Upper lobe of right lung (tissue), 1 donor: ENCODE data around the gene MYH10. TPM values are rescaled to one million over a fixed set of nuclear protein-coding genes. Genes with fewer than 3 reads are reported as not detected.

Experiments
- ATAC-seq: fragments of 200-7000 bp; cut with Tn5 transposase; one replicate; pipeline ENCODE4 v1.9.1; 2020; ENCODE audit warnings: mild to moderate bottlenecking, moderate library complexity
- DNase-seq: peaks from one replicate; pipeline ENCODE4 v3.0.0-alpha.2; 2020
- H3K27ac ChIP-seq: fragments of 200-600 bp; one replicate; pipeline ENCODE4 v1.8.0; 2022
- H3K27me3 ChIP-seq: fragments of 200-600 bp; one replicate; pipeline ENCODE4 v1.8.0; 2022; ENCODE audit warnings: mild to moderate bottlenecking
- H3K36me3 ChIP-seq: fragments of 200-600 bp; one replicate; pipeline ENCODE4 v1.8.0; 2022
- H3K4me1 ChIP-seq: fragments of 200-600 bp; one replicate; pipeline ENCODE4 v1.8.0; 2022
- H3K4me3 ChIP-seq: fragments of 200-600 bp; one replicate; pipeline ENCODE4 v1.8.0; 2022; ENCODE audit warnings: mild to moderate bottlenecking
- H3K9me3 ChIP-seq: fragments of 200-600 bp; one replicate; pipeline ENCODE4 v1.8.0; 2022
- intact Hi-C: fragments of 100-400 bp; cut with DNase I; formaldehyde crosslinking; loops from one replicate; pipeline ENCODE4 v1.11.0; 2022
- total RNA-seq: library from RNA; stranded (reverse); fragmentation: NEBNext Ultra II Directional; extraction: Animal tissue kit (Norgen Biotek cat#: 25700); gene quantifications from one replicate; pipeline ENCODE4 v1.2.1, GENCODE V29; 2021
- TF ChIP-seq, protein P1 (sequence below): fragments of 200-600 bp; IDR thresholded peaks from one replicate; pipeline ENCODE4 v1.8.0; 2022; ENCODE audit warnings: antibody characterized with exemption
- donor health status: DM: no; HTN: yes; CAD: no; lungs with severe emphysema.

Gene MYH10
- total RNA-seq, 1 donor from 2014 or later, result 205 TPM

- no peak overlapping the region for H3K27ac ChIP-seq
- intact Hi-C loops, result no loop called here
- H3K9me3 ChIP-seq, result no peaks in the 10 kb centered on the region
- ATAC-seq (no peak), DNase-seq (no peak)
- no peaks in the 10 kb centered on the region for H3K36me3 ChIP-seq
- H3K4me1 ChIP-seq, result no peaks in the 10 kb centered on the region
- no peak overlapping the region for H3K4me3 ChIP-seq
- TF ChIP-seq, protein P1, sequence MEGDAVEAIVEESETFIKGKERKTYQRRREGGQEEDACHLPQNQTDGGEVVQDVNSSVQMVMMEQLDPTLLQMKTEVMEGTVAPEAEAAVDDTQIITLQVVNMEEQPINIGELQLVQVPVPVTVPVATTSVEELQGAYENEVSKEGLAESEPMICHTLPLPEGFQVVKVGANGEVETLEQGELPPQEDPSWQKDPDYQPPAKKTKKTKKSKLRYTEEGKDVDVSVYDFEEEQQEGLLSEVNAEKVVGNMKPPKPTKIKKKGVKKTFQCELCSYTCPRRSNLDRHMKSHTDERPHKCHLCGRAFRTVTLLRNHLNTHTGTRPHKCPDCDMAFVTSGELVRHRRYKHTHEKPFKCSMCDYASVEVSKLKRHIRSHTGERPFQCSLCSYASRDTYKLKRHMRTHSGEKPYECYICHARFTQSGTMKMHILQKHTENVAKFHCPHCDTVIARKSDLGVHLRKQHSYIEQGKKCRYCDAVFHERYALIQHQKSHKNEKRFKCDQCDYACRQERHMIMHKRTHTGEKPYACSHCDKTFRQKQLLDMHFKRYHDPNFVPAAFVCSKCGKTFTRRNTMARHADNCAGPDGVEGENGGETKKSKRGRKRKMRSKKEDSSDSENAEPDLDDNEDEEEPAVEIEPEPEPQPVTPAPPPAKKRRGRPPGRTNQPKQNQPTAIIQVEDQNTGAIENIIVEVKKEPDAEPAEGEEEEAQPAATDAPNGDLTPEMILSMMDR, result no peak
- peaks cover 2% of the 10 kb centered on the region for H3K27me3 ChIP-seq
These were observed 26.2 kb upstream of the MYH10 start for GRCh38 chr17:8656693-8657092.

DNA sequence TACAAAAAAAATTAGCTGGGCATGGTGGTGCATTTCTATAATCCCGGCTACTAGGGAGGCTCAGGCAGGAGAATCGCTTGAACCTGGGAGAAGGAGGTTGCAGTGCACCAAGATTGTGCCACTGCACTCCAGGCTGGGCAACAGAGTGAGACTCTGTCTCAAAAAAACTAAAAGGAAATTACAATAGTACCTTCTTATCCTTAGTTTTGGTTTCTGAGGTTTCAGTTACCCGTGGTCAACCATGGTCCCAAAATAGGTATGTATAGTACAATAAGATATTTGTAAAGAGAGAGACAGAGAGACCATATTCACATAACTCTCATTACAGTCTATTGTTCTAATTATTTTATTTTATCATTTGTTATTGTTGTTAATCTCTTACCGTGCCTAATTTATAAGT is 24.3 kb upstream of the MYH10 start:
- intact Hi-C loops, result no loop called here
- no peak overlapping the region for H3K27ac ChIP-seq
- ATAC-seq, result no peak
- H3K4me3 ChIP-seq, result no peak overlapping the region
- H3K27me3 ChIP-seq, result peaks cover 5% of the 10 kb centered on the region
- DNase-seq, result no peak
- TF ChIP-seq, protein P1, result no peak
- no peaks in the 10 kb centered on the region for H3K9me3 ChIP-seq
- no peaks in the 10 kb centered on the region for H3K36me3 ChIP-seq
- H3K4me1 ChIP-seq, result no peaks in the 10 kb centered on the region

DNA sequence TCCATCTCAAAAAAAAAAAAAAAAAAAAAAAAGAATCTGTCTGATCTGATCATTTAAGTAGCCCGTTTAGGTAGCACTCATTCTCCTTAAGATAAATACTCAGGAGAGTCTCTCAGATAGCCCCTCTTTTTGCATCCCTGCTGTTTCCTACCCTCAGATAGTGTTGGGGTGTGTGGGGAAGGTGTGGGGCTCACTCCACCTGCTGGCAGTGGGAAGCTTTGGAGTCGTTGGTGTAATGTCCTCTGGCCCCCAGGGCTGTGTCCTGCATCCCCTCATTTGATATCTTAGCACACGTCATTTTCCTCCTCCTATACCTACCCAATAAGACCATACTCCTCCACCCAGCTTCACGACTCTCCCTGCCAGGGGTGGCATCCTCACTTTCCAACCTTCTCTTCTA is 20.5 kb upstream of the MYH10 start:
- H3K4me1 ChIP-seq, result no peaks in the 10 kb centered on the region
- no peak overlapping the region for H3K27ac ChIP-seq
- ATAC-seq, result peak; percentile 41
- TF ChIP-seq, protein P1, result no peak
- peaks cover 5% of the 10 kb centered on the region for H3K27me3 ChIP-seq
- intact Hi-C loops, result no loop called here
- no peaks in the 10 kb centered on the region for H3K36me3 ChIP-seq
- no peaks in the 10 kb centered on the region for H3K9me3 ChIP-seq
- H3K4me3 ChIP-seq, result no peak overlapping the region
- no peak for DNase-seq

- DNase-seq, result no peak
- Histone ChIP-seq H3K27ac (no peak overlapping the region), H3K27me3 (peaks cover 5% of the 10 kb centered on the region), H3K4me1 (no peaks in the 10 kb centered on the region), H3K36me3 (no peaks in the 10 kb centered on the region), H3K4me3 (no peak overlapping the region), H3K9me3 (no peaks in the 10 kb centered on the region)
- TF ChIP-seq, protein P1, result no peak
- intact Hi-C loops, result no loop called here
- ATAC-seq, result no peak
These were observed 19.6 kb upstream of the MYH10 start for GRCh38 chr17:8650119-8650499.

DNA sequence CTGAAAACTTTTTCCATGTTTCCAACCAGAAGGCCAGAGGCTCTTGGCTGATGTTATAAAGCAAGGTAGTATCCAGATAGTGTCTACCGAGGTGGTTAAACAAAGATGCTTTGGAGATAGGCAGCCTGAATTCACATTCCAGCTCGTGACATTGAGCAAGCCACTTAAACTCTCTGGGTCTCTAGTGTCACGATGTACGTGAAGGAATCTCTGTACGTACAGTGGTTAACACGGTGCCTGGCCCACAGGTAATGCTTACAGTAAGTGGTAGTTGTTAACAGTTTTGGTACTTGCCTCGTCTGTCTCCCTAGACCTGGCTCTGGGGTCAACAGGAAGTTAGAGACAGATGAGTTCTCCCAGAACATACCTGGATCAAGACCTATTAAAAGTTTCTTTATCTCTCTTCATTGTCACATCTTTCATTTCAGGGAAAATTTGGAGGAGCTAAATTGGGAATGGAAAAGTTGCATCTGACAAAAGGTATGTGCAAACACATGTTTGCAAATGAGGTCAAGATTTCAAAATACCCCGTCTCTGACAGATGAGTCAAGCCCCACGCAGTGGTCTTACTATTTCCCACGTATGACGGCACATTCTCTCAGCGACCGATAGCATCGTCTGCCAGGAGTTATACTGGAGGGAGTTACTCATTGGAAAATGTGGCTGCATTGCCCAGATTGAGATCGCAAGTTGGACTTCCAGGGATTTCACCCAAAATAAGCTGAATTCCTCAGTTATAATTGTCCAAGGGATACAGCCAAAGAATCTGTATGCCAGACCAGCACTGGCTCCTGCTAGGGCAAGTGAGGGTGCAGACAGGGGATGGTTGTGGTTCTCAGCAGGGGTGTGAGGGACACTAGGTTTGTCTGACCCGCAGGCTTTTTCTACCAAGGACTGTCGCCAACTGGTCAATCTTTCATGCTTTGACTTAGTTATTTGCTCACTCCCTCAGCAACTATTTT is 18.9 kb upstream of the MYH10 start:
- no peak for ATAC-seq
- Histone ChIP-seq H3K27ac (peak overlapping the region; percentile 6), H3K27me3 (peaks cover 5% of the 10 kb centered on the region), H3K9me3 (no peaks in the 10 kb centered on the region), H3K36me3 (no peaks in the 10 kb centered on the region), H3K4me1 (no peaks in the 10 kb centered on the region), H3K4me3 (no peak overlapping the region)
- TF ChIP-seq, protein P1, result no peak
- no peak for DNase-seq
- intact Hi-C loops, result no loop called here
